Panc1 (cell line): Measurements from ENCODE around the gene CAPRIN1.

Experiments
- POLR2AphosphoS5 ChIP-seq: IDR thresholded peaks from 2 replicates; pipeline ENCODE4 v1.6.1; 2012; ENCODE audit warnings: mild to moderate bottlenecking, low read depth, low read length, moderate library complexity
- TF ChIP-seq, protein P1 (sequence below): fragments of 450-650 bp; IDR thresholded peaks from 2 replicates; pipeline ENCODE4 v1.5.1; 2017; ENCODE audit warnings: mild to moderate bottlenecking

GRCh38 chr11:34064291-34064690 lies 12.8 kb downstream of the CAPRIN1 start:
- TF ChIP-seq, protein P1, sequence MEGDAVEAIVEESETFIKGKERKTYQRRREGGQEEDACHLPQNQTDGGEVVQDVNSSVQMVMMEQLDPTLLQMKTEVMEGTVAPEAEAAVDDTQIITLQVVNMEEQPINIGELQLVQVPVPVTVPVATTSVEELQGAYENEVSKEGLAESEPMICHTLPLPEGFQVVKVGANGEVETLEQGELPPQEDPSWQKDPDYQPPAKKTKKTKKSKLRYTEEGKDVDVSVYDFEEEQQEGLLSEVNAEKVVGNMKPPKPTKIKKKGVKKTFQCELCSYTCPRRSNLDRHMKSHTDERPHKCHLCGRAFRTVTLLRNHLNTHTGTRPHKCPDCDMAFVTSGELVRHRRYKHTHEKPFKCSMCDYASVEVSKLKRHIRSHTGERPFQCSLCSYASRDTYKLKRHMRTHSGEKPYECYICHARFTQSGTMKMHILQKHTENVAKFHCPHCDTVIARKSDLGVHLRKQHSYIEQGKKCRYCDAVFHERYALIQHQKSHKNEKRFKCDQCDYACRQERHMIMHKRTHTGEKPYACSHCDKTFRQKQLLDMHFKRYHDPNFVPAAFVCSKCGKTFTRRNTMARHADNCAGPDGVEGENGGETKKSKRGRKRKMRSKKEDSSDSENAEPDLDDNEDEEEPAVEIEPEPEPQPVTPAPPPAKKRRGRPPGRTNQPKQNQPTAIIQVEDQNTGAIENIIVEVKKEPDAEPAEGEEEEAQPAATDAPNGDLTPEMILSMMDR, result no peak
- no peak for TF ChIP-seq POLR2AphosphoS5
